GM12878 (cell line): ENCODE data around the gene TP63. TPM values are rescaled to one million over a fixed set of nuclear protein-coding genes. Genes with fewer than 3 reads are reported as not detected.

ENCODE experiments used
- CEBPZ ChIP-seq: fragments of 150-350 bp; IDR thresholded peaks from 2 replicates; pipeline ENCODE4 v1.6.1; 2016; ENCODE audit warnings: low read depth, low read length
- KAT2A ChIP-seq: conservative IDR thresholded peaks from 2 replicates; pipeline ENCODE4 v1.6.1; 2011; ENCODE audit warnings: low read depth, low read length; ENCODE audit not compliant: control insufficient read depth
- MLLT1 ChIP-seq: fragments of 450-650 bp; IDR thresholded peaks from 2 replicates; pipeline ENCODE4 v1.6.1; 2016; ENCODE audit warnings: mild to moderate bottlenecking
- MYB ChIP-seq: fragments of 150-350 bp; IDR thresholded peaks from 2 replicates; pipeline ENCODE4 v1.6.1; 2014; ENCODE audit warnings: mild to moderate bottlenecking, low read depth, low read length, borderline replicate concordance
- POLR2AphosphoS5 ChIP-seq: IDR thresholded peaks from 2 replicates; pipeline ENCODE4 v1.6.1; 2011; ENCODE audit warnings: mild to moderate bottlenecking, low read length, inconsistent platforms
- RAD21 ChIP-seq: IDR thresholded peaks from 2 replicates; pipeline ENCODE4 v1.6.1; 2011; ENCODE audit warnings: mild to moderate bottlenecking, low read depth, low read length, moderate library complexity; ENCODE audit not compliant: insufficient read depth
- RBBP5 ChIP-seq: fragments of 200-600 bp; sonication (generic); conservative IDR thresholded peaks from 2 replicates; pipeline ENCODE4 v1.6.1; 2016
- SMAD5 ChIP-seq: IDR thresholded peaks from 2 replicates; pipeline ENCODE4 v1.6.1; 2016; ENCODE audit warnings: antibody characterized with exemption, low read depth
- SUZ12 ChIP-seq: fragments of 200-600 bp; sonication (generic); IDR thresholded peaks from one replicate; pipeline ENCODE4 v1.6.1; 2018; ENCODE audit warnings: antibody characterized with exemption, mild to moderate bottlenecking; ENCODE audit not compliant: unreplicated experiment
- polyA plus RNA-seq, 11 experiments: library from polyadenylated mRNA; depleted of rRNA in 4 of 11; unstranded in 6 of 11; stranded (reverse) in 5 of 11; fragments of >200 nt; fragmentation: Nextera tagmentation in 4 of 11; fragmentation: Illumina TruSeq in 1 of 11; extraction: Ambion mirVana in 4 of 11; extraction: Trizol in 1 of 11; gene quantifications; 1 replicate in 1 of 11; 2 replicates in 10 of 11; pipeline versions ENCODE4 v1.2.1 to v1.2.3, GENCODE V29; 2011 to 2016; ENCODE audit warnings: inconsistent platforms in 2 of 11, missing spikeins in 2 of 11, low read depth in 1 of 11
- total RNA-seq, 4 experiments: library from RNA; depleted of rRNA in 3 of 4; stranded (reverse); fragments of >200 nt in 3 of 4; fragmentation: Illumina TruSeq in 1 of 4; extraction: Trizol in 1 of 4; gene quantifications; 2 replicates each; pipeline versions ENCODE4 v1.2.1 to v1.2.3, GENCODE V29; 2013 to 2021

The TP63 gene
- total and polyA plus RNA-seq, 10 of the 15 experiments (the other 5 are each of a cell fraction or from before 2014, with no cell fraction given): 1.4 to 10.8 (median 6.2) TPM

- TF ChIP-seq CEBPZ: no peak
- no peak for TF ChIP-seq POLR2AphosphoS5
- no peak for TF ChIP-seq KAT2A
- TF ChIP-seq MLLT1: 0 out of 2 replicates have a peak, but pooled peaks have one; percentile 23
- TF ChIP-seq MYB: no peak
- TF ChIP-seq SUZ12: no peak
- TF ChIP-seq RBBP5: no peak
- no peak for TF ChIP-seq SMAD5
- TF ChIP-seq RAD21: no peak
These were observed 46.5 kb downstream of the TP63 start (continued) for GRCh38 chr3:189677667-189678066.
